Mesenchymal stem cell (in vitro differentiated cells and primary cell): Measurements from ENCODE around the gene FARS2.

Experiments used
- DNase-seq: peaks from one replicate; pipeline ENCODE4 v3.0.0-alpha.2; 2013
- H2AFZ ChIP-seq: one replicate; pipeline ENCODE4 v1.6.1; 2013; ENCODE audit warnings: low read depth, mild to moderate bottlenecking, control low read depth, inconsistent platforms, low read length, moderate library complexity
- H2AK5ac ChIP-seq: 2 replicates; pipeline ENCODE4 v1.6.1; 2013; ENCODE audit warnings: low read length, moderate library complexity, mild to moderate bottlenecking, inconsistent platforms; ENCODE audit not compliant: severe bottlenecking
- H2BK120ac ChIP-seq: one replicate; pipeline ENCODE4 v1.6.1; 2013; ENCODE audit warnings: low read depth, mild to moderate bottlenecking, inconsistent platforms, low read length, moderate library complexity
- H2BK12ac ChIP-seq, 2 experiments: one replicate each; pipeline ENCODE4 v1.6.1; 2013; ENCODE audit warnings: inconsistent platforms in 2 of 2, low read length in 2 of 2, mild to moderate bottlenecking in 2 of 2, moderate library complexity in 2 of 2, control low read depth in 1 of 2
- H2BK15ac ChIP-seq: one replicate; pipeline ENCODE4 v1.6.1; 2013; ENCODE audit warnings: mild to moderate bottlenecking, low read depth, inconsistent platforms; ENCODE audit not compliant: poor library complexity, severe bottlenecking
- H2BK5ac ChIP-seq: 2 replicates; pipeline ENCODE4 v1.6.1; 2013; ENCODE audit warnings: low read depth, mild to moderate bottlenecking, low read length, control low read depth, inconsistent platforms; ENCODE audit not compliant: poor library complexity, severe bottlenecking
- H3K14ac ChIP-seq, 2 experiments: one replicate each; pipeline ENCODE4 v1.6.1; 2013; ENCODE audit warnings: inconsistent platforms in 2 of 2, low read length in 2 of 2, control low read depth in 1 of 2, mild to moderate bottlenecking in 1 of 2, moderate library complexity in 1 of 2
- H3K18ac ChIP-seq, 2 experiments: one replicate each; pipeline ENCODE4 v1.6.1; 2013; ENCODE audit warnings: inconsistent platforms in 2 of 2, low read length in 2 of 2, control low read depth in 1 of 2, low read depth in 1 of 2, mild to moderate bottlenecking in 1 of 2
- H3K23ac ChIP-seq, 2 experiments: one replicate each; pipeline ENCODE4 v1.6.1; 2013; ENCODE audit warnings: inconsistent platforms in 2 of 2, low read length in 2 of 2, mild to moderate bottlenecking in 2 of 2, moderate library complexity in 2 of 2, control low read depth in 1 of 2
- H3K27ac ChIP-seq: 2 replicates; pipeline ENCODE4 v1.5.1; 2013; ENCODE audit warnings: mild to moderate bottlenecking, moderate library complexity, low read length, control low read depth, inconsistent platforms; ENCODE audit not compliant: poor library complexity, severe bottlenecking
- H3K27me3 ChIP-seq, 2 experiments: 2 replicates each; pipeline versions ENCODE4 v1.6.1 to v1.7.0; 2013; ENCODE audit warnings: low read length in 2 of 2, mild to moderate bottlenecking in 2 of 2, moderate library complexity in 2 of 2, control low read depth in 1 of 2, inconsistent platforms in 1 of 2; ENCODE audit not compliant: control insufficient read depth in 1 of 2, insufficient read depth in 1 of 2
- H3K36me3 ChIP-seq, 2 experiments: 2 replicates each; pipeline versions ENCODE4 v1.6.1 to v1.7.0; 2013; ENCODE audit warnings: low read length in 2 of 2, control low read depth in 1 of 2, inconsistent platforms in 1 of 2, low read depth in 1 of 2, mild to moderate bottlenecking in 1 of 2; ENCODE audit not compliant: insufficient read depth in 2 of 2, control insufficient read depth in 1 of 2
- H3K4ac ChIP-seq, 2 experiments: one replicate each; pipeline ENCODE4 v1.6.1; 2013; ENCODE audit warnings: inconsistent platforms in 2 of 2, low read length in 2 of 2, mild to moderate bottlenecking in 2 of 2, moderate library complexity in 2 of 2, control low read depth in 1 of 2, low read depth in 1 of 2
- H3K4me1 ChIP-seq: 2 replicates; pipeline ENCODE4 v1.6.1; 2013; ENCODE audit warnings: low read depth, low read length, control low read depth; ENCODE audit not compliant: control insufficient read depth, insufficient read depth
- H3K4me2 ChIP-seq: 2 replicates; pipeline ENCODE4 v1.6.1; 2013; ENCODE audit warnings: low read length, mild to moderate bottlenecking, inconsistent platforms; ENCODE audit not compliant: poor library complexity, severe bottlenecking
- H3K4me3 ChIP-seq, 2 experiments: 2 replicates each; pipeline versions ENCODE4 v1.5.1 to v1.7.0; 2013; ENCODE audit warnings: low read length in 2 of 2, mild to moderate bottlenecking in 2 of 2, control low read depth in 1 of 2, low read depth in 1 of 2; ENCODE audit not compliant: insufficient read depth in 1 of 2
- H3K79me1 ChIP-seq: replicated peaks from 2 replicates; pipeline ENCODE4 v1.6.1; 2013; ENCODE audit warnings: mild to moderate bottlenecking, control low read depth, low read length, inconsistent platforms; ENCODE audit not compliant: poor library complexity, severe bottlenecking
- H3K9ac ChIP-seq: 2 replicates; pipeline ENCODE4 v1.7.0; 2013; ENCODE audit warnings: mild to moderate bottlenecking, low read length, moderate library complexity
- H3K9me3 ChIP-seq: 2 replicates; pipeline ENCODE4 v1.7.0; 2013; ENCODE audit warnings: mild to moderate bottlenecking, low read length; ENCODE audit not compliant: control insufficient read depth
- H4K8ac ChIP-seq: one replicate; pipeline ENCODE4 v1.6.1; 2013; ENCODE audit warnings: inconsistent platforms, mild to moderate bottlenecking, low read length, moderate library complexity
- H4K91ac ChIP-seq: one replicate; pipeline ENCODE4 v1.6.1; 2013; ENCODE audit warnings: mild to moderate bottlenecking, low read length, inconsistent platforms
- WGBS: methylation state at CpG from one replicate; pipeline ENCODE4 v1.1.7; 2013; ENCODE audit warnings: mixed read lengths; 5-methylcytosine and 5-hydroxymethylcytosine counted together

FARS2 gene

GRCh38 chr6:5383856-5384255 lies 122.5 kb downstream of the FARS2 start:
- H2AFZ ChIP-seq = no peak overlapping the region
- H2BK5ac ChIP-seq = no peak overlapping the region
- H3K27me3 ChIP-seq = no peaks in the 10 kb centered on the region
- H4K8ac ChIP-seq = no peak overlapping the region
- H3K4ac ChIP-seq = no peak overlapping the region
- H3K4me2 ChIP-seq = no peak overlapping the region
- H3K4me3 ChIP-seq = no peak overlapping the region
- no peak overlapping the region for H4K91ac ChIP-seq
- H3K27ac ChIP-seq = no peak overlapping the region
- no peak overlapping the region for H3K23ac ChIP-seq
- no peaks in the 10 kb centered on the region for H3K9me3 ChIP-seq
- no peak overlapping the region for H2AK5ac ChIP-seq
- H3K79me1 ChIP-seq = peaks cover 39% of the 10 kb centered on the region
- no peak overlapping the region for H2BK120ac ChIP-seq
- peaks cover 2% of the 10 kb centered on the region for H3K4me1 ChIP-seq
- no peak overlapping the region for H2BK12ac ChIP-seq
- no peak overlapping the region for H3K18ac ChIP-seq
- no peak overlapping the region for H3K9ac ChIP-seq
- no peak overlapping the region for H3K14ac ChIP-seq
- DNase-seq = no peak
- WGBS = 100% methylated on average over 1 of the region's 1 CpG
- no peak overlapping the region for H2BK15ac ChIP-seq
- no peaks in the 10 kb centered on the region for H3K36me3 ChIP-seq

GRCh38 chr6:5384276-5384675 lies 123.0 kb downstream of the FARS2 start:
- WGBS = 96% methylated on average over 7 of the region's 7 CpGs

GRCh38 chr6:5388326-5388725 lies 127.0 kb downstream of the FARS2 start:
- no peak overlapping the region for H2BK15ac ChIP-seq
- no peak overlapping the region for H3K14ac ChIP-seq
- H2AFZ ChIP-seq = no peak overlapping the region
- H2AK5ac ChIP-seq = no peak overlapping the region
- peaks cover 2% of the 10 kb centered on the region for H3K4me1 ChIP-seq
- H3K18ac ChIP-seq = no peak overlapping the region
- DNase-seq = no peak
- H3K23ac ChIP-seq = no peak overlapping the region
- no peak overlapping the region for H3K4me2 ChIP-seq
- no peak overlapping the region for H2BK120ac ChIP-seq
- H3K27ac ChIP-seq = no peak overlapping the region
- no peak overlapping the region for H2BK5ac ChIP-seq
- H3K36me3 ChIP-seq = no peaks in the 10 kb centered on the region
- H3K9ac ChIP-seq = no peak overlapping the region
- no peaks in the 10 kb centered on the region for H3K9me3 ChIP-seq
- 100% methylated on average over 3 of the region's 3 CpGs for WGBS
- H3K27me3 ChIP-seq = no peaks in the 10 kb centered on the region
- no peak overlapping the region for H4K91ac ChIP-seq
- no peak overlapping the region for H3K4ac ChIP-seq
- H2BK12ac ChIP-seq = no peak overlapping the region
- no peak overlapping the region for H3K4me3 ChIP-seq
- H3K79me1 ChIP-seq = peaks cover 30% of the 10 kb centered on the region
- no peak overlapping the region for H4K8ac ChIP-seq

More at GRCh38 chr6:5384276-5384675, 123.0 kb downstream of the FARS2 start:
- Histone ChIP-seq H3K79me1 (peaks cover 40% of the 10 kb centered on the region), H4K8ac (no peak overlapping the region), H3K14ac (peak overlapping the region in 1 of 2 experiments; percentile 41), H3K36me3 (no peaks in the 10 kb centered on the region), H2BK12ac (no peak overlapping the region), H3K4ac (no peak overlapping the region), H4K91ac (peak overlapping the region; percentile 28), H3K18ac (peak overlapping the region in 1 of 2 experiments; percentile 21), H2AFZ (peak overlapping the region; percentile 51), H2BK15ac (no peak overlapping the region), H2AK5ac (no peak overlapping the region), H3K9ac (no peak overlapping the region), H3K23ac (no peak overlapping the region), H2BK5ac (no peak overlapping the region), H3K4me1 (peaks cover 2% of the 10 kb centered on the region), H3K27me3 (no peaks in the 10 kb centered on the region), H3K27ac (no peak overlapping the region), H3K4me2 (no peak overlapping the region), H3K9me3 (no peaks in the 10 kb centered on the region), H2BK120ac (no peak overlapping the region), H3K4me3 (no peak overlapping the region)
- DNase-seq = no peak

- H3K27ac ChIP-seq = no peak overlapping the region
- H3K4me2 ChIP-seq = no peak overlapping the region
- H3K4me1 ChIP-seq = peaks cover 2% of the 10 kb centered on the region
- H3K18ac ChIP-seq = no peak overlapping the region
- WGBS = 76% methylated on average over 6 of the region's 6 CpGs
- H3K23ac ChIP-seq = no peak overlapping the region
- no peak overlapping the region for H3K9ac ChIP-seq
- H3K27me3 ChIP-seq = no peaks in the 10 kb centered on the region
- no peak overlapping the region for H4K91ac ChIP-seq
- no peak overlapping the region for H2AK5ac ChIP-seq
- DNase-seq = no peak
- H2BK15ac ChIP-seq = no peak overlapping the region
- no peak overlapping the region for H2BK12ac ChIP-seq
- H3K14ac ChIP-seq = no peak overlapping the region
- H2BK120ac ChIP-seq = no peak overlapping the region
- H3K4ac ChIP-seq = no peak overlapping the region
- H3K4me3 ChIP-seq = no peak overlapping the region
- no peaks in the 10 kb centered on the region for H3K36me3 ChIP-seq
- no peak overlapping the region for H2AFZ ChIP-seq
- H4K8ac ChIP-seq = no peak overlapping the region
- H3K9me3 ChIP-seq = no peaks in the 10 kb centered on the region
- no peak overlapping the region for H2BK5ac ChIP-seq
- H3K79me1 ChIP-seq = peaks cover 29% of the 10 kb centered on the region
Measured at GRCh38 chr6:5389086-5389745, 127.9 kb downstream of the FARS2 start.
